BJ (cell line): ENCODE data around the gene KIF13A. TPM values are rescaled to one million over a fixed set of nuclear protein-coding genes. Genes with fewer than 3 reads are reported as not detected.

Experiments used
- CTCF ChIA-PET: fragments of 350-600 bp; formaldehyde crosslinking; extraction: SDS; loops from one replicate; lab custom pipeline; 2021; ENCODE audit warnings: antibody characterized with exemption, inconsistent platforms; lab: Yijun Ruan, JAX
- POLR2A ChIA-PET: fragments of 300-600 bp; sonication (Branson Sonifier 250); formaldehyde crosslinking; extraction: SDS; loops from one replicate; lab custom pipeline; 2021; ENCODE audit warnings: antibody characterized with exemption; lab: Charles Lee
- DNase-seq: peaks from one replicate; pipeline ENCODE4 v3.0.0-alpha.2; 2011; ENCODE audit warnings: low read depth
- H3K27me3 ChIP-seq: 2 replicates; pipeline ENCODE4 v1.6.0; 2011; ENCODE audit warnings: low read length; ENCODE audit not compliant: control insufficient read depth, insufficient read depth
- H3K36me3 ChIP-seq: 2 replicates; pipeline ENCODE4 v1.5.1; 2011; ENCODE audit warnings: low read length; ENCODE audit not compliant: control insufficient read depth, insufficient read depth
- H3K4me3 ChIP-seq: 2 replicates; pipeline ENCODE4 v1.5.1; 2011; ENCODE audit warnings: low read depth, mild to moderate bottlenecking, control low read depth, low read length
- polyA plus RNA-seq: library from polyadenylated mRNA; depleted of rRNA; stranded (reverse); fragments of >200 nt; gene quantifications from 2 replicates; pipeline ENCODE4 v1.2.3, GENCODE V29; 2011
- TF ChIP-seq, protein P1 (sequence below): IDR thresholded peaks from 2 replicates; pipeline ENCODE4 v1.5.1; 2011; ENCODE audit warnings: low read depth, mild to moderate bottlenecking, control low read depth, inconsistent platforms, low read length, moderate library complexity; ENCODE audit not compliant: insufficient read depth

Gene KIF13A
- polyA plus RNA-seq, 1 experiment = 41.4 TPM

GRCh38 chr6:17831135-17831534, 156.3 kb downstream of the KIF13A start:
- ChIA-PET POLR2A (interaction anchor here (0.6 kb wide), 1 partner anchor 212 kb away, joined by 3 read pairs; no protein-coding TSS in a partner anchor), CTCF (no interaction called here)
- Histone ChIP-seq H3K4me3 (no peak overlapping the region), H3K27me3 (no peaks in the 10 kb centered on the region), H3K36me3 (peaks cover 11% of the 10 kb centered on the region)
- DNase-seq = peak; percentile 48
- TF ChIP-seq, protein P1, sequence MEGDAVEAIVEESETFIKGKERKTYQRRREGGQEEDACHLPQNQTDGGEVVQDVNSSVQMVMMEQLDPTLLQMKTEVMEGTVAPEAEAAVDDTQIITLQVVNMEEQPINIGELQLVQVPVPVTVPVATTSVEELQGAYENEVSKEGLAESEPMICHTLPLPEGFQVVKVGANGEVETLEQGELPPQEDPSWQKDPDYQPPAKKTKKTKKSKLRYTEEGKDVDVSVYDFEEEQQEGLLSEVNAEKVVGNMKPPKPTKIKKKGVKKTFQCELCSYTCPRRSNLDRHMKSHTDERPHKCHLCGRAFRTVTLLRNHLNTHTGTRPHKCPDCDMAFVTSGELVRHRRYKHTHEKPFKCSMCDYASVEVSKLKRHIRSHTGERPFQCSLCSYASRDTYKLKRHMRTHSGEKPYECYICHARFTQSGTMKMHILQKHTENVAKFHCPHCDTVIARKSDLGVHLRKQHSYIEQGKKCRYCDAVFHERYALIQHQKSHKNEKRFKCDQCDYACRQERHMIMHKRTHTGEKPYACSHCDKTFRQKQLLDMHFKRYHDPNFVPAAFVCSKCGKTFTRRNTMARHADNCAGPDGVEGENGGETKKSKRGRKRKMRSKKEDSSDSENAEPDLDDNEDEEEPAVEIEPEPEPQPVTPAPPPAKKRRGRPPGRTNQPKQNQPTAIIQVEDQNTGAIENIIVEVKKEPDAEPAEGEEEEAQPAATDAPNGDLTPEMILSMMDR = no peak

GRCh38 chr6:17829905-17830304, 157.5 kb downstream of the KIF13A start:
- ChIA-PET POLR2A (no interaction called here), CTCF (no interaction called here)

GRCh38 chr6:17828149-17828548, 159.3 kb downstream of the KIF13A start:
- ChIA-PET POLR2A (no interaction called here), CTCF (interaction anchor here (0.9 kb wide), 1 partner anchor 13 kb away, joined by 3 read pairs; no protein-coding TSS in a partner anchor)
- TF ChIP-seq, protein P1 = no peak
- Histone ChIP-seq H3K4me3 (no peak overlapping the region), H3K27me3 (no peaks in the 10 kb centered on the region), H3K36me3 (peaks cover 14% of the 10 kb centered on the region)
- no peak for DNase-seq

More at GRCh38 chr6:17829905-17830304, 157.5 kb downstream of the KIF13A start:
- TF ChIP-seq, protein P1 = no peak
- H3K27me3 ChIP-seq = no peaks in the 10 kb centered on the region
- no peak for DNase-seq
- H3K4me3 ChIP-seq = no peak overlapping the region
- H3K36me3 ChIP-seq = peaks cover 12% of the 10 kb centered on the region

- TF ChIP-seq, protein P1 = no peak
- CTCF ChIA-PET = interaction anchor here (0.6 kb wide), 1 partner anchor 107 kb away, joined by 3 read pairs; no protein-coding TSS in a partner anchor
Observed at GRCh38 chr6:17826301-17826700, 161.1 kb downstream of the KIF13A start.

DNA sequence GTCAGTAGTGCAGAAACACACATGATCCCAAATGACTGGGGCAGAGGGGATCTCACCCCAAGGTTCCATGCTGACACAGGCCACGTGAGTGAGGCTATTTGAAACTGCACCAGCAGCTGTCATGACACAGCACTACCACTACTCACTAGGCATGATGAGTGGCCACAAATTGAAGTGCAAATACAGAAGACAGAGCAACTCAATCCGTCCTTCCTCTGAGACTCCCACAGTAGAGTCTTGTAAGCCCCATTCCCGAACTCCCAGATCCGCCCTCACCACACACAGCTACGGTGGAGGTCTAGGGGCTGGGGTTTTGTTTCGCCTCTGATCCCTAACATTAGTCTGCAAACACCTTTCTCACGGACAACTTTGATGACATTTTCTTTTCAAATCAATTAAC, 167.4 kb downstream of the KIF13A start:
- Histone ChIP-seq H3K27me3 (no peaks in the 10 kb centered on the region), H3K4me3 (no peak overlapping the region), H3K36me3 (peaks cover 10% of the 10 kb centered on the region)
- TF ChIP-seq, protein P1 = no peak
- ChIA-PET POLR2A (no interaction called here), CTCF (interaction anchor here (1.3 to 3.3 kb wide), 2 partner anchors 15 to 101 kb away, joined by 3 to 21 read pairs; no protein-coding TSS in a partner anchor)
- DNase-seq = no peak

More at GRCh38 chr6:17826301-17826700, 161.1 kb downstream of the KIF13A start:
- Histone ChIP-seq H3K4me3 (no peak overlapping the region), H3K27me3 (no peaks in the 10 kb centered on the region), H3K36me3 (peaks cover 17% of the 10 kb centered on the region)
- POLR2A ChIA-PET = interaction anchor here (0.6 kb wide), 1 partner anchor 105 kb away, joined by 3 read pairs; no protein-coding TSS in a partner anchor
- no peak for DNase-seq
